ENCODE measurements around the gene HIP1R.
A peak's percentile ranks its signal among the peaks of the same experiment; 100 is the strongest.

HIP1R gene

DNA sequence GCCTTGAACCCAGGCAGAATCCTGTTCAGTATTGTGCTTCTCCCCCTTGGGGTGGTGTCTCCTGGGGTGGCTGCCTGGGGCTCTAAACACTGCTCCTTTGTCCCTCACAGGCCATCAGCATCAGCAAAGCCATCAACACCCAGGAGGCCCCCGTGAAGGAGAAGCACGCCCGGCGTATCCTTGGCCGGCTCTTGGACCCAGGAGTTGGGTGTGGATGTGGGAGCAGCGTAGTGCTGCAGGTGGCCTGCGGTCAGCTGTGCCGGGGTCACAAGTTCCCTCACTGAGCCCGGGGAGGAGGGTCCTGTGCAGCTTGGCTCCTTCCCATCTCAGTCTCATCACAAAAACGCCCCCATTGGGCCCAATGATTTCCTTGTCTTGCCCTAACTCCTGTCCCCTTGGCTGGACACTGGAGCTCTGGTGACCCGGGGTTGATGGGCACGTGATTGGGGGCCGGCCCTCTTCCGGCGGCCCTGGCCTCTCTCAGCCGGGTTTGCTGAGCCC is 12.7 kb downstream of the HIP1R start:
- no peak for DNase-seq

DNA sequence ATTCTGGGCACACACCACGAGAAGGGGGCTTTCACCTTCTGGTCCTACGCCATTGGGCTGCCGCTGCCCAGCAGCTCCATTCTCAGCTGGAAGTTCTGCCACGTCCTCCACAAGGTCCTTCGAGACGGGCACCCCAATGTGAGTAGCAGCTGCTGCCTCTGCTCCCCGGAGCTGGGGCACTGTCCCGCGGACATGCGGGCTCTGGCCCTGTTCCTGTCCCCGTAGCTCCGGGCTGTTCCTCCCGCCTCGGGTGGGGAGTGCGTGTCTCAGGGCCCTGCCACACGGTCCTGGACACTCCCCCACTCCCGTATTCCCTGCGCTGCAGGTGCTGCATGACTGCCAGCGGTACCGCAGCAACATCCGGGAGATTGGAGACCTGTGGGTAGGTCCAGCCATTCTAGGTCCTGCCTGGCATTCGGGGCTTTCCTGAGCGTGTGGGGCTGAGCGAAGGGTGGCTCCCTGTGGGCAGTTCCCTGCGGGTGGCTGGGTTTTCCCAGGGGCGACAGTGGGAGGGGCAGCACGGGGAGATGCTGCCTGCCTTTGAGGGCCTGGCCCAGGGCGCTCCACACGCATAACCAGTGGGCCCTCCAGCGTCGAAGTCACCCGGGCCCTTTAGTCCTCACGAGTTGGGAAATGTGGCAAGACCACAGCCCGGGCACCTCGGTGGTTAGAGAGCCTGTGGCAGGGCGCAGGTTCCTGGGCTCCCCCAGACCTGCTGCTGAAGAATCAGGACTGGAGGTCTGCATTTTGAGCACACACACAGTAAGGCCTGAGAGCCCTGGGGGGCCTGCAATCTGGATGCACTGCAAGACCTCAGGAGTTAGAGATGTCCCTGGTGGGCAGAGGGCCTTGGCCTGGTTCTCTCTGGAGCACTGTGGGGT is 13.5 kb downstream of the HIP1R start:
- DNase-seq = no peak

DNA sequence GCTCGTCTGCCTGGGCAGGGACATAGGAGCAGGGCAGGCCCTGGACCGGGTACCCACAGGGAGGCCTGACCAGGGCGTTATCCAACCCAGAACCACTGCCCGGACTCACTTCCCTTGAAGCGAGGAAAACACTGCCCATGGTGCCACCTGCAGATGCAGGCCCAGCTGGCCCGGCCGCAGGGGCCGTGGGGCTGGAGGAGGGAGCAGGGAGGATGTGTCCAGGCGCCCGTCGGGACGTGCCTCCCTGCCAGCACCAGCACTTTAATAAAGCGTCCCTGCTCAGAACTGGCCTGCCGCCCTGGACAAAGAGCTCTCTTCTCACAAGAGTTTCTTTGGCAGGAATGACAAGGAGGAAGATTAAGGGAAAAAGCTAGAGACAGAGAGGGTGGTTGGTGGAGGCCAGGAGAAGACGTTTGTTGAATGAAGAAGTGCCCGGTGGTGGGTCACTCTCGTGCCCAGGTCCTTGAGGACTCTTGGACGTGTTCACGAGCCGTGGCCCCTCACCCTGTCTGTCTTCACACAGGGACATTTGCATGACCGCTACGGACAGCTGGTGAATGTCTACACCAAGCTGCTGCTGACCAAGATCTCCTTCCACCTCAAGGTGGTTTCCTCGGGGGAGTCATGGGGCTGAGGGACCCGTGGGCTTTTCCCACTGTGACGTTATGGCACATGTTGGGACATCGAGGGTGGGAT is 14.2 kb downstream of the HIP1R start:
- DNase-seq = no peak

DNA sequence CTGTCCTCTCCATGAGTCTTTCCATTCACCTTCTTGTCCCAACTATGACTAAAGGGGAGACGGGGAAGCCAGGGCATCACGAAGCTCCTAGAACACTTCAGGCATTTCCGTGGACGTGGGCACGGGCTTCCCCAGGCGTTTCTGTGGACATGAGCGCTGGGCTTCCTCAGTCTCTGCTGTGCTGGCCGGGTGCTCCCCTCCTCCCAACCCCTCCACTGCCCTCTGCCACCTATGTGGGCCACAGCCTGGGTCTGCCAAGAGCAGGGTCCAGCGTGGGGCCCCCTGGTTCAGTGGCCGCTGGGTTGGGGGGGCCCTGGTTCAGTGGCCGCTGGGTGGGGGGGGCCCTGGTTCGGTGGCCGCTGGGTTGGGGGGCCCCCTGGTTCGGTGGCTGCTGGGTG is 14.8 kb downstream of the HIP1R start:
- no peak for DNase-seq

DNA sequence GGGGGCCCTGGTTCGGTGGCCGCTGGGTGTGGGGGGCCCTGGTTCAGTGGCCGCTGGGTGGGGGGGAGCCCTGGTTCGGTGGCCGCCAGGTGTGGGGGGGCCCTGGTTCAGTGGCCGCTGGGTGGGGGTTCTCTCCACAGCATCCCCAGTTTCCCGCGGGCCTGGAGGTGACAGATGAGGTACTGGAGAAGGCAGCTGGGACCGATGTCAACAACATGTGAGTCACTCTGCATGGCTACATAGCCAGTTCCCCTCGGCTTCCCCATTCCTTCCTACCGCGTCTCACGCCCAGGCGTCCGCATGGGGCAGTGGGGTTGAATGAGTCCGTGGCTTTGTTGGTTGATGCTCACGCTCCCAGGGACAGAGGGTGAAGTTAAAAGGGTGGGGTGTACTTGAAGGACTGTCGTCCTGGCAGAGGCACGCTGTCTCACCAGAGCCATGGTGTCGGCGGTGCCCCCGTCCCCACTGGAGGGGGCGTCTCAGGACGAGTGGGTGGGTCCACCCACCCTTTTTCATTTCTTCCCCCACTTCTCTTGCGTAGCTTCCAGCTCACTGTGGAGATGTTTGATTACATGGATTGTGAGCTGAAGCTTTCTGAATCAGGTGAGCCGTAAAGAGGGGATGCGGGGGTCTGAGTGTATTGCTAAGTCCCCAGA is 15.6 kb downstream of the HIP1R start:
- peak; percentile 68 for DNase-seq

DNA sequence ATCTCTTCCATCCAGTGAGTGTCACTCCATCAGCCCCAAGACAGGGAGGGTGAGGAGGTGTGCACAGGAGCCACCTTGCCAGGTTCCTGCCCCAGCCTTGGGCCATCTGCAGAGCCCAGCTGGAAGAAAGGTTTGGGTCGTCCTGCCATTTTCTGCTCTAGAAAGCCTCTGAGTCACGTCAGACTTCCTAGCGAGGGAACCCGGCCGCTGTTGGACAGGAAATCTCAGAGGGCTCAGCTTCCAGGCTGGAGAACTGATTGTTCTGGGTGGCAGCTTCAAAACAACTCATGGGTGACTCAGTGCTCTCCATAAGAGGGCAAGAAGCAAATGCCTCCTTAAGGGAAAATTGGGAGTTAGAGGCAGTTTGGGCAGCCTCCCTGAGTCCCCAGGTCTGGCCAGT is 16.6 kb downstream of the HIP1R start:
- DNase-seq = no peak

DNA sequence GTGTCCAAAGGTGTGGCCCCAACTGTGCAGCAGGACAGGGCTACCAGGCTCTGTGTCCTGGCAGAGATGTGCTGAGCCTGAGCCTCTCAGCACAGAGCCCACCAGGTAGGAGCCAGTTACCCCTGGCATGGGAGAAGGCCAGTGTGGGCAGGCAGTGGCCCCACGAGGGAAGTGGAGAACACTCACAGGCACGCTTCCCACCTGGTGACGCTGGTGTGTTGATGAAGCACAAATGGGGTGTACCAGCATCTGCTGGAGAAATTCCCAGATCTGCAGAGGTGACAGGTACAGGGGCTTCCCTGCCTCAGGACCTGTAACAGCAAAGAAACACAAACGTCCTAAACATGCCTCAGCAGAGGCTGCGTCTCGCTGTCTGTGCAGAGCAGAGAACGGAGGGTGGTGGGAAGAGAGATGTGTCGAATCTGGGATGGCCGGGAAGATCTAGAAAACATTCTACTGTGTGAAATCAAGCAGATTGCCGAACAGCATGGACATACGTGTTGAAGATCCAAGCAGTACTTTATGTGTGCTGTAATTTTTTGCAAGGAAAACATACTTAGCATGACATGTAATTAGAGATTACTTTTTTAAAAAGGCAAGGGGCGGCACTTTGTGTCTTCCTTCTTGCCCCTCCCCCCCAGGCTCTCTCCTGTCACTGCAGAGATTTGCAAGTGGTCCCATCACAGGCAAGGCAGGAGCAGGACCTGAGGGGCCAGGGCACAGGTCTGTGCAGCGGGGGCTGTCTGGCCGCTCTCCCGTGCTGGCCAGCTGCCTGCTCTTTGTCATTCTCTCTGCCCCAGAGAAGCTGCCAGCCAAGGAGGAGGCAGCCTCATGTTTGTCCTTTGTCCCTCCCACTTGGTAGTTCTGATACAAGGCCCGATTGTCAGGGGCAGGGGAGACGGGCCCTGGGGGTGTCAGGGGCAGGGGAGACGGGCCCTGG is 17.3 kb downstream of the HIP1R start:
- no peak for DNase-seq

DNA sequence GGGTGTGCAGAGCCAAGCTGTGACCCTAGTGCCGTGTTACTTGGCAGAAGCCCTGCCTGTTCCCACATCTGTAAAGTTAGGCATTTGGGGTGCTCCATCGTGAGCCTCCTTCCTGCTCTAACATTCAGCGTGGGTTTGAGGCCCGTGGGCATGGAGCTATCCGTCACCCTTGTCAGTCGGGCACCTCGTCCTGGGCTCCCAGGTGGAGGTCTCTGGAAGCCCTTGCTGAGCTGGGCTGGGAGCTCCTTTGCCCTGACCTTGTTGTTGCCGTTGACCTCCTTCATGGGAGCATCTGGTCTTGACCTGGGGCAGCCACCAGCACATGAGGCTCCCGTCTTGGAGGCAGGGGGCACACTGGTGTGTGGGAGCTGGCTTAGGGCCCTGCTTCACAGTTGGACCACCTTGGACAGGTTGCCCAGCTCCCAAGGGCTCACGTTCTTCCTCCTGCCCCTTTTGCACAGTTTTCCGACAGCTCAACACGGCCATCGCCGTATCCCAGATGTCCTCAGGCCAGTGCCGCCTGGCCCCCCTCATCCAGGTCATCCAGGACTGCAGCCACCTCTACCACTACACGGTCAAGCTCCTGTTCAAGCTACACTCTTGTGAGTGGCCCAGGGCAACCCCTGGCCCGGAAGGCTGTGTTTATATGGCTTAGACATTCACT is 18.5 kb downstream of the HIP1R start:
- no peak for DNase-seq

DNA sequence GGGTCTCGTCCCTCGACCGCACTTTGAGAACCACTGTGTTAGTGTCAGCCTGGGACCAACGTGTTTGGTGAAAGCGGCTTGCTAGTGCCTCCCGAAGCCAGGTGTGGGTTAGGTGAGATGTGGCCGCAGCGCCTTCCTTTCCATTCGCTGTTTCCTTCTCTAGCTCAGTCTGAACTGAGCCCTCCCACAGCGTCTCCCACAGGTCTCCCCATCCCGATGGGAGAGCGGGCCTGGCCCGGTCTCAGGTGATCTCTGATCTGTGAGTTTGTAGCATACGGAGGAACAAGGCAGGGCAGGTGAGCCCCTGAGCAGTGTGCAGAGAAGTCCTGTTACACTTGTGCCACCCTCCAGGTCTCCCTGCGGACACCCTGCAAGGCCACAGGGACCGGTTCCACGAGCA is 19.3 kb downstream of the HIP1R start:
- no peak for DNase-seq

DNA sequence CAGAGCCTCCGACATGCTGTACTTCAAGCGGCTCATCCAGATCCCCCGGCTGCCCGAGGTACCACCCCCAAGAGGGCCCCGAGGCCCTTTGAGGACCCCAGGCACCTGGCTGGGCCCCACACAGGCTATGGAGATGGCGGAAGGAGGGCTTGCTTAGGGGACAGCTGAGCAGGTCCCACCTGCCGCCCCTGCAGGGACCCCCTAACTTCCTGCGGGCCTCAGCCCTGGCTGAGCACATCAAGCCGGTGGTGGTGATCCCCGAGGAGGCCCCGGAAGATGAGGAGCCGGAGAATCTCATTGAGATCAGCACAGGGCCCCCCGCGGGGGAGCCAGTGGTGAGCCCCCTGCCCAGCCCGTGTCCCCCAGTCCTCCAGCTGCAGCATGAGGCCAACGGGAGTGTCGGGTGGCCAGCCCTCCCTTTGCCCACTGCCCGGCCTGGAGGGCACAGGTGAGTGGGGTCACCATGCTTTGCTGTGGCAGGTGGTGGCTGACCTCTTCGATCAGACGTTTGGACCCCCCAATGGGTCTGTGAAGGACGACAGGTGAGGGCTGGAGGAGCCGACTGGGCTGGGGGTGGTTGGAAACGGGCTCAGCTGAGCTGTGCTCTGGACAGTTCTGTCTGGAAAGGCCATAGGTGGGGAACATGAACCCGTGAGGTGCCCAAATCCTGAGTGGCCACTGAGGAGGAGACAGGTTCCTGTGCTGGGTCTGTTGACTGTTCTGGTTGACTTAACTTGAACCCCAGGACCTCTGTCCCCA is 20.0 kb downstream of the HIP1R start:
- DNase-seq = no peak

DNA sequence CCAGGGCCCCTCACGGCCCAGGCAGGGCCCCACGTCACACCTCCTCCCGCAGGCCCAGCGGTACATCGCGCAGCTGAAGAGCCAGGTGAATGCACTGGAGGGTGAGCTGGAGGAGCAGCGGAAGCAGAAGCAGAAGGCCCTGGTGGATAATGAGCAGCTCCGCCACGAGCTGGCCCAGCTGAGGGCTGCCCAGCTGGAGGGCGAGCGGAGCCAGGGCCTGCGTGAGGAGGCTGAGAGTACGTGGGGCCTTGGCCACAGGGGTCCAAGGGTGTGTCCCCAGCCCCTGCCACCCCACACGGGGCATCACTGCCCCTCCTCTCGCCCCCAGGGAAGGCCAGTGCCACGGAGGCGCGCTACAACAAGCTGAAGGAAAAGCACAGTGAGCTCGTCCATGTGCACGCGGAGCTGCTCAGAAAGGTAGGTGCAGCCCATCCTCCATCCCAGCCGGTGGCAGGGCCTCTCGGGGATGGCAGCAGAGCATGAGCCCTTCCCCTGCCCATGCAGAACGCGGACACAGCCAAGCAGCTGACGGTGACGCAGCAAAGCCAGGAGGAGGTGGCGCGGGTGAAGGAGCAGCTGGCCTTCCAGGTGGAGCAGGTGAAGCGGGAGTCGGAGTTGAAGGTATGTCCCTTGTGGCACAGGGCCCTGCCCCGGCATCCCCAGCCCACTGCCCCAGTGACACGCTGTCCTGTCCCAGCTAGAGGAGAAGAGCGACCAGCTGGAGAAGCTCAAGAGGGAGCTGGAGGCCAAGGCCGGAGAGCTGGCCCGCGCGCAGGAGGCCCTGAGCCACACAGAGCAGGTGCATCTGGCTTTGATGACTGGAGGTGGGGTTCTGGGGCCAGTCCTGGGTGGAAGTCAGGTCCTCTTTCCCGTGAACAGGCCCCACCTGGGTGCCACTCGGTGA is 20.9 kb downstream of the HIP1R start:
- no peak for DNase-seq

DNA sequence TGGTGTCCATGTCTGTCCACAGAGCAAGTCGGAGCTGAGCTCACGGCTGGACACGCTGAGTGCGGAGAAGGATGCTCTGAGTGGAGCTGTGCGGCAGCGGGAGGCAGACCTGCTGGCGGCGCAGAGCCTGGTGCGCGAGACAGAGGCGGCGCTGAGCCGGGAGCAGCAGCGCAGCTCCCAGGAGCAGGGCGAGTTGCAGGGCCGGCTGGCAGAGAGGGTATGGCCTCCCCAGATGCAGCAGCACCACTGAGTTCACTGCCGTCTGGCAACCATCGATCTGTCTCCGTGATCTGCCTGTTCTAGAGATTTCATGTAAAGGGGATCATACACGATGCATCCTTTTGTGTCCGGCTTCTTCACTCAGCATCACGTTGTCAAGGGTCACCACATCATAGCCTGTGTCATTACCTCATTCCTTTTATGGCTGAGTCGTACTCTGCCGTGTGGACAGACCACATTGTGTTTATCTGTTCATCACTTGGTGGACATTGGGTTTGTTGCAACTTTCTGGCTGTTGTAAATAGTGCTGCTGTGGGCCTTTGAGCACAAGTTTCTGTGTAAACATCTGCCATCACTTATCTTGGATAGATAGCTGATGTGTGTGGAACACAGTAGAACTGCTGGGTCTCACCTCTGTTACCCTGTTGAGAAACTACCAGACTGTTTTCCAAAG is 21.9 kb downstream of the HIP1R start:
- DNase-seq = no peak

DNA sequence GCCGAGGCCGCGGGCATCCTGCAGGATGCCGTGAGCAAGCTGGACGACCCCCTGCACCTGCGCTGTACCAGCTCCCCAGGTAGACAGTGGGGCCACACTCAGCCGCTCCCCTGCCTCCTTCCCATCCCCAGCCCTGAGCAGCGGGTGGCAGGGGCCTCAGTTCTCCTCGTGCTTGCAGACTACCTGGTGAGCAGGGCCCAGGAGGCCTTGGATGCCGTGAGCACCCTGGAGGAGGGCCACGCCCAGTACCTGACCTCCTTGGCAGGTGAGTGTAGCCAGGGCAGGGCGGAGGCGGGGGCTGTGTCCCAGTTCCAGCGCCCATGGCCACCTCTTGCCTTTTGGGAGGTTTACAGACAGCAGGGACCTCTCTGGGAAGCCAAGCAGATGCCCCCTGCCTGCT is 22.9 kb downstream of the HIP1R start:
- DNase-seq = no peak

DNA sequence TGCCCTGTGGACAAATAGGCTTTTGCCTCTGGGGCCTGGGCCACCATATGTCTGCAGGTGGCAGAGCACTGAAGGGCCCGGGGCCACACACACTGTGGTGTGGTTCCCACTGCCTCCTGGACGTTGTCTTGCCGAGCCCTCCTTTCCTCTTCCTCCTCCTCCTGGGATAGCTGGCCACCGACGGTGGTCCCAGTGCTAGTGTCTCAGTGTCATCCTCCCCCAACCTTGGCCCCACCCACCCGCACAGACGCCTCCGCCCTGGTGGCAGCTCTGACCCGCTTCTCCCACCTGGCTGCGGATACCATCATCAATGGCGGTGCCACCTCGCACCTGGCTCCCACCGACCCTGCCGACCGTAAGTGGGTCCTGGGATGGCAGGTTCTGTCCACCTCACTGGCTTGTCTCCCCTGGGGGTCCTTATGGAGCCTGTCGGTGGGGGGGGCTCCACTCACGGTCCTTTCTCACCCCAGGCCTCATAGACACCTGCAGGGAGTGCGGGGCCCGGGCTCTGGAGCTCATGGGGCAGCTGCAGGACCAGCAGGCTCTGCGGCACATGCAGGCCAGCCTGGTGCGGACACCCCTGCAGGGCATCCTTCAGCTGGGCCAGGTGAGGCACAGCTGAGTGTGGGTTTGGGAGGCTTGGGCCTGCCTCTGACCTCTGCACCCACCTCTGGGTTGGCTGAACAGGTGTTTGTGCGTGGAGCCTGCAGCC is 23.5 kb downstream of the HIP1R start:
- no peak for DNase-seq

DNA sequence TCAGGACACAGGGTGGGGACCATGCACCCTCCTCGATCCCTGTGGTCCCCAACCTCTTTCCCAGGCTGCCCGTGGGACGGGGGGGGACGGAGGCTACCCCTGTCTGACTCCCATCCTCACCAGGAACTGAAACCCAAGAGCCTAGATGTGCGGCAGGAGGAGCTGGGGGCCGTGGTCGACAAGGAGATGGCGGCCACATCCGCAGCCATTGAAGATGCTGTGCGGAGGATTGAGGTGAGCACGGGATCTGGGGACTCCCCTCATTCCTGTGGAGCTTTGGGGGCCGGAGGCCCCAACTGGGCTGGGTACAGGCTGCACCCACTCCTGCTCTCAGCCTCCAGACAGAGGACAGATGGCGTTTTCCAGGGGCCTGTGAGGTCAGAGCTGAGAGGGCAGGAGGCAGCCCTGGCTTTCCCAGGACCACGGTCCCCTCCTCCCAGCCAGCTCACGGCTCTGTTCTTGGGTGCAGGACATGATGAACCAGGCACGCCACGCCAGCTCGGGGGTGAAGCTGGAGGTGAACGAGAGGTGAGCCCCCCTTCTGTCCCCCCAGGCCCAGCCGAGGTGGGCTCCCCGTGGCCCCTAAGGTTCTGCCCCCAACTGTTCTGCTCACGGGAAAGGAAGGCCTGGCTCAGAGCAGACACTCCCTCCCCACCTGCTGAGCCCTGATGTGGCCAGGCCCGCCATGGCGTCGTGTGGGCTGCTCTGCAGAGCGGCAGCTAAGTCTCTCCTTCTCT is 24.2 kb downstream of the HIP1R start:
- DNase-seq = no peak

DNA sequence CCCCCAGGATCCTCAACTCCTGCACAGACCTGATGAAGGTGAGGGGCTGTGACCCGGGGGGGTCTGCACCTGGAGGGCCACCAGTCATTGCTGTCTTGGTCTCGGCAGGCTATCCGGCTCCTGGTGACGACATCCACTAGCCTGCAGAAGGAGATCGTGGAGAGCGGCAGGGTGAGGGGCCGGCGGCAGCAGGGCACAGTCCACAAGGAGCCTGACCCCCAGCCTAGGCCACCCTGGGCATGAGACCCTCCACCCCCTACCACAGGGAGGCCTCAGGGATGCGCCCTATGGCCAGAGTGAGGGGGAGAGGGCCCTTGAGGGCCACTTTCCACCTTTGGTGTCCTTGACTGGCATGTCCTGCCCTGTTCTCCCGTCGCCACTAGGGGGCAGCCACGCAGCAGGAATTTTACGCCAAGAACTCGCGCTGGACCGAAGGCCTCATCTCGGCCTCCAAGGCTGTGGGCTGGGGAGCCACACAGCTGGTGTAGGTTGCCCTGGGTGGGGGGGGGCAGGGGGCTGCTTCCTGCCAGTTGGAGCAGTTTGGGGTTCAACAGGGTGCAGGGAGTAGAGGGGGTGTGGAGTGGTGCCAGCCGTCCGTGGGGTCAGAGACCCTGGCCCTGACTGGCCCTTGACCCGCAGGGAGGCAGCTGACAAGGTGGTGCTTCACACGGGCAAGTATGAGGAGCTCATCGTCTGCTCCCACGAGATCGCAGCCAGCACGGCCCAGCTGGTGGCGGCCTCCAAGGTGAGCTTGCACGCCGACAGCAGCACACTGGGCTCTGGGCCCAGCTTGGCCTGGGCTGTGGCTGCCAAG is 25.0 kb downstream of the HIP1R start:
- DNase-seq = peak; percentile 43

Data from MV-4-11 (cell line).